Measurements from ENCODE around the gene FAM83F. TPM values are rescaled to one million over a fixed set of nuclear protein-coding genes. Genes with fewer than 3 reads are reported as not detected.

The FAM83F gene
- total RNA-seq, 1 experiment from 2014 or later: 43.1 TPM

DNA sequence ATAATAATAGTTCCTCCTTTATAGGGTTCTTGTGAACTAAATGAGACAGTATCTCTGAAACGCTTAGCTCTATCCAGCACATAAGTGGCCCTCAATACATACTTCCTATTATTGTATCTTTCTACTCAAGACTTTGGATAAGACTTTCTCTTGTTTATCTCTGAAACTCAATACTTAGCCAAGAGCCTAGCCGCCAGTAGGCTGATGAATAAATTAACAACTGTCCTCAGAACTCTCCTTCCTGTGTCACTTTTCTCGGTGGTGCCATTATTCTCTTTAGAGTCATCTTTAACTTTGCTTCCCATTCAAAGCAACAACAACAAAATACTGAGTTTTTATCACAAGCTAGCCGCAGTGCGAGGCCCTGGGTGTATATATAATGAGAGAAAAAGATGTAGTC is 86.9 kb downstream of the FAM83F start:
- ChIA-PET CTCF (no interaction called here), POLR2A (no interaction called here)
- H3K9me3 Mint-ChIP-seq: no peaks in the 10 kb centered on the region
- DNase-seq (ENCODE audit: low spot score): no peak
- no peak overlapping the region for H3K4me3 Mint-ChIP-seq
- no peaks in the 10 kb centered on the region for H3K36me3 Mint-ChIP-seq
- H3K4me1 Mint-ChIP-seq: peaks cover 14% of the 10 kb centered on the region
- H3K27ac Mint-ChIP-seq: no peak overlapping the region
- TF ChIP-seq ZNF416 (CRISPR knock-in tag; IDR thresholded peaks at IDR 0.05): no peak
- TF ChIP-seq, protein P1, sequence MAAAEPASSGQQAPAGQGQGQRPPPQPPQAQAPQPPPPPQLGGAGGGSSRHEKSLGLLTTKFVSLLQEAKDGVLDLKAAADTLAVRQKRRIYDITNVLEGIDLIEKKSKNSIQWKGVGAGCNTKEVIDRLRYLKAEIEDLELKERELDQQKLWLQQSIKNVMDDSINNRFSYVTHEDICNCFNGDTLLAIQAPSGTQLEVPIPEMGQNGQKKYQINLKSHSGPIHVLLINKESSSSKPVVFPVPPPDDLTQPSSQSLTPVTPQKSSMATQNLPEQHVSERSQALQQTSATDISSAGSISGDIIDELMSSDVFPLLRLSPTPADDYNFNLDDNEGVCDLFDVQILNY (CRISPR knock-in tag; IDR thresholded peaks at IDR 0.05): no peak
- TF ChIP-seq NR2C2 (CRISPR knock-in tag; IDR thresholded peaks at IDR 0.05): no peak
- no peak for TF ChIP-seq EMX1 (CRISPR knock-in tag; IDR thresholded peaks at IDR 0.05)
- TF ChIP-seq ZNF396 (CRISPR knock-in tag; IDR thresholded peaks at IDR 0.05; ENCODE audit: borderline replicate concordance): no peak
- TF ChIP-seq, protein P2, sequence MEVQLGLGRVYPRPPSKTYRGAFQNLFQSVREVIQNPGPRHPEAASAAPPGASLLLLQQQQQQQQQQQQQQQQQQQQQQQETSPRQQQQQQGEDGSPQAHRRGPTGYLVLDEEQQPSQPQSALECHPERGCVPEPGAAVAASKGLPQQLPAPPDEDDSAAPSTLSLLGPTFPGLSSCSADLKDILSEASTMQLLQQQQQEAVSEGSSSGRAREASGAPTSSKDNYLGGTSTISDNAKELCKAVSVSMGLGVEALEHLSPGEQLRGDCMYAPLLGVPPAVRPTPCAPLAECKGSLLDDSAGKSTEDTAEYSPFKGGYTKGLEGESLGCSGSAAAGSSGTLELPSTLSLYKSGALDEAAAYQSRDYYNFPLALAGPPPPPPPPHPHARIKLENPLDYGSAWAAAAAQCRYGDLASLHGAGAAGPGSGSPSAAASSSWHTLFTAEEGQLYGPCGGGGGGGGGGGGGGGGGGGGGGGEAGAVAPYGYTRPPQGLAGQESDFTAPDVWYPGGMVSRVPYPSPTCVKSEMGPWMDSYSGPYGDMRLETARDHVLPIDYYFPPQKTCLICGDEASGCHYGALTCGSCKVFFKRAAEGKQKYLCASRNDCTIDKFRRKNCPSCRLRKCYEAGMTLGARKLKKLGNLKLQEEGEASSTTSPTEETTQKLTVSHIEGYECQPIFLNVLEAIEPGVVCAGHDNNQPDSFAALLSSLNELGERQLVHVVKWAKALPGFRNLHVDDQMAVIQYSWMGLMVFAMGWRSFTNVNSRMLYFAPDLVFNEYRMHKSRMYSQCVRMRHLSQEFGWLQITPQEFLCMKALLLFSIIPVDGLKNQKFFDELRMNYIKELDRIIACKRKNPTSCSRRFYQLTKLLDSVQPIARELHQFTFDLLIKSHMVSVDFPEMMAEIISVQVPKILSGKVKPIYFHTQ (CRISPR knock-in tag; IDR thresholded peaks at IDR 0.05): no peak
- TF ChIP-seq, protein P3, sequence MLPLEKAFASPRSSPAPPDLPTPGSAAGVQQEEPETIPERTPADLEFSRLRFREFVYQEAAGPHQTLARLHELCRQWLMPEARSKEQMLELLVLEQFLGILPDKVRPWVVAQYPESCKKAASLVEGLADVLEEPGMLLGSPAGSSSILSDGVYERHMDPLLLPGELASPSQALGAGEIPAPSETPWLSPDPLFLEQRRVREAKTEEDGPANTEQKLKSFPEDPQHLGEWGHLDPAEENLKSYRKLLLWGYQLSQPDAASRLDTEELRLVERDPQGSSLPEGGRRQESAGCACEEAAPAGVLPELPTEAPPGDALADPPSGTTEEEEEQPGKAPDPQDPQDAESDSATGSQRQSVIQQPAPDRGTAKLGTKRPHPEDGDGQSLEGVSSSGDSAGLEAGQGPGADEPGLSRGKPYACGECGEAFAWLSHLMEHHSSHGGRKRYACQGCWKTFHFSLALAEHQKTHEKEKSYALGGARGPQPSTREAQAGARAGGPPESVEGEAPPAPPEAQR (CRISPR knock-in tag; IDR thresholded peaks at IDR 0.05): no peak
- TF ChIP-seq CBFB (CRISPR knock-in tag; IDR thresholded peaks at IDR 0.05; ENCODE audit: low read depth): no peak
- TF ChIP-seq SMAD4 (CRISPR knock-in tag; IDR thresholded peaks at IDR 0.05): no peak
- TF ChIP-seq, protein P4, sequence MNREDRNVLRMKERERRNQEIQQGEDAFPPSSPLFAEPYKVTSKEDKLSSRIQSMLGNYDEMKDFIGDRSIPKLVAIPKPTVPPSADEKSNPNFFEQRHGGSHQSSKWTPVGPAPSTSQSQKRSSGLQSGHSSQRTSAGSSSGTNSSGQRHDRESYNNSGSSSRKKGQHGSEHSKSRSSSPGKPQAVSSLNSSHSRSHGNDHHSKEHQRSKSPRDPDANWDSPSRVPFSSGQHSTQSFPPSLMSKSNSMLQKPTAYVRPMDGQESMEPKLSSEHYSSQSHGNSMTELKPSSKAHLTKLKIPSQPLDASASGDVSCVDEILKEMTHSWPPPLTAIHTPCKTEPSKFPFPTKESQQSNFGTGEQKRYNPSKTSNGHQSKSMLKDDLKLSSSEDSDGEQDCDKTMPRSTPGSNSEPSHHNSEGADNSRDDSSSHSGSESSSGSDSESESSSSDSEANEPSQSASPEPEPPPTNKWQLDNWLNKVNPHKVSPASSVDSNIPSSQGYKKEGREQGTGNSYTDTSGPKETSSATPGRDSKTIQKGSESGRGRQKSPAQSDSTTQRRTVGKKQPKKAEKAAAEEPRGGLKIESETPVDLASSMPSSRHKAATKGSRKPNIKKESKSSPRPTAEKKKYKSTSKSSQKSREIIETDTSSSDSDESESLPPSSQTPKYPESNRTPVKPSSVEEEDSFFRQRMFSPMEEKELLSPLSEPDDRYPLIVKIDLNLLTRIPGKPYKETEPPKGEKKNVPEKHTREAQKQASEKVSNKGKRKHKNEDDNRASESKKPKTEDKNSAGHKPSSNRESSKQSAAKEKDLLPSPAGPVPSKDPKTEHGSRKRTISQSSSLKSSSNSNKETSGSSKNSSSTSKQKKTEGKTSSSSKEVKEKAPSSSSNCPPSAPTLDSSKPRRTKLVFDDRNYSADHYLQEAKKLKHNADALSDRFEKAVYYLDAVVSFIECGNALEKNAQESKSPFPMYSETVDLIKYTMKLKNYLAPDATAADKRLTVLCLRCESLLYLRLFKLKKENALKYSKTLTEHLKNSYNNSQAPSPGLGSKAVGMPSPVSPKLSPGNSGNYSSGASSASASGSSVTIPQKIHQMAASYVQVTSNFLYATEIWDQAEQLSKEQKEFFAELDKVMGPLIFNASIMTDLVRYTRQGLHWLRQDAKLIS (CRISPR knock-in tag; IDR thresholded peaks at IDR 0.05; ENCODE audit: borderline replicate concordance): no peak
- TF ChIP-seq, protein P5, sequence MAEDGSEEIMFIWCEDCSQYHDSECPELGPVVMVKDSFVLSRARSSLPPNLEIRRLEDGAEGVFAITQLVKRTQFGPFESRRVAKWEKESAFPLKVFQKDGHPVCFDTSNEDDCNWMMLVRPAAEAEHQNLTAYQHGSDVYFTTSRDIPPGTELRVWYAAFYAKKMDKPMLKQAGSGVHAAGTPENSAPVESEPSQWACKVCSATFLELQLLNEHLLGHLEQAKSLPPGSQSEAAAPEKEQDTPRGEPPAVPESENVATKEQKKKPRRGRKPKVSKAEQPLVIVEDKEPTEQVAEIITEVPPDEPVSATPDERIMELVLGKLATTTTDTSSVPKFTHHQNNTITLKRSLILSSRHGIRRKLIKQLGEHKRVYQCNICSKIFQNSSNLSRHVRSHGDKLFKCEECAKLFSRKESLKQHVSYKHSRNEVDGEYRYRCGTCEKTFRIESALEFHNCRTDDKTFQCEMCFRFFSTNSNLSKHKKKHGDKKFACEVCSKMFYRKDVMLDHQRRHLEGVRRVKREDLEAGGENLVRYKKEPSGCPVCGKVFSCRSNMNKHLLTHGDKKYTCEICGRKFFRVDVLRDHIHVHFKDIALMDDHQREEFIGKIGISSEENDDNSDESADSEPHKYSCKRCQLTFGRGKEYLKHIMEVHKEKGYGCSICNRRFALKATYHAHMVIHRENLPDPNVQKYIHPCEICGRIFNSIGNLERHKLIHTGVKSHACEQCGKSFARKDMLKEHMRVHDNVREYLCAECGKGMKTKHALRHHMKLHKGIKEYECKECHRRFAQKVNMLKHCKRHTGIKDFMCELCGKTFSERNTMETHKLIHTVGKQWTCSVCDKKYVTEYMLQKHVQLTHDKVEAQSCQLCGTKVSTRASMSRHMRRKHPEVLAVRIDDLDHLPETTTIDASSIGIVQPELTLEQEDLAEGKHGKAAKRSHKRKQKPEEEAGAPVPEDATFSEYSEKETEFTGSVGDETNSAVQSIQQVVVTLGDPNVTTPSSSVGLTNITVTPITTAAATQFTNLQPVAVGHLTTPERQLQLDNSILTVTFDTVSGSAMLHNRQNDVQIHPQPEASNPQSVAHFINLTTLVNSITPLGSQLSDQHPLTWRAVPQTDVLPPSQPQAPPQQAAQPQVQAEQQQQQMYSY (CRISPR knock-in tag; IDR thresholded peaks at IDR 0.05): no peak
- TF ChIP-seq TP53 (CRISPR knock-in tag; IDR thresholded peaks at IDR 0.05): no peak
- no peak for TF ChIP-seq ZNF423 (CRISPR knock-in tag; IDR thresholded peaks at IDR 0.05)
- TF ChIP-seq, protein P6, sequence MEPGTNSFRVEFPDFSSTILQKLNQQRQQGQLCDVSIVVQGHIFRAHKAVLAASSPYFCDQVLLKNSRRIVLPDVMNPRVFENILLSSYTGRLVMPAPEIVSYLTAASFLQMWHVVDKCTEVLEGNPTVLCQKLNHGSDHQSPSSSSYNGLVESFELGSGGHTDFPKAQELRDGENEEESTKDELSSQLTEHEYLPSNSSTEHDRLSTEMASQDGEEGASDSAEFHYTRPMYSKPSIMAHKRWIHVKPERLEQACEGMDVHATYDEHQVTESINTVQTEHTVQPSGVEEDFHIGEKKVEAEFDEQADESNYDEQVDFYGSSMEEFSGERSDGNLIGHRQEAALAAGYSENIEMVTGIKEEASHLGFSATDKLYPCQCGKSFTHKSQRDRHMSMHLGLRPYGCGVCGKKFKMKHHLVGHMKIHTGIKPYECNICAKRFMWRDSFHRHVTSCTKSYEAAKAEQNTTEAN (CRISPR knock-in tag; IDR thresholded peaks at IDR 0.05): no peak
- no peak for TF ChIP-seq RELA (CRISPR knock-in tag; IDR thresholded peaks at IDR 0.05; ENCODE audit: borderline replicate concordance)
- no peak for TF ChIP-seq TCF7 (CRISPR knock-in tag; IDR thresholded peaks at IDR 0.05; ENCODE audit: low read depth)
- TF ChIP-seq ZNF263 (CRISPR knock-in tag; IDR thresholded peaks at IDR 0.05; ENCODE audit: low read depth): no peak
- ATAC-seq: no peak
- no peaks in the 10 kb centered on the region for H3K27me3 Mint-ChIP-seq (ENCODE audit: low read depth)

All from WTC11 (cell line).